Testis (tissue), 3 donors: ENCODE results near the gene DNAH6. TPM values are rescaled to one million over a fixed set of nuclear protein-coding genes. Genes with fewer than 3 reads are reported as not detected.
A peak's percentile ranks its signal among the peaks of the same experiment; 100 is the strongest.

Experiments
- DNase-seq: peaks from one replicate; pipeline ENCODE4 v3.0.0-alpha.2; 2019
- H3K27ac ChIP-seq, 2 donors: fragments of 200-600 bp; sonication (generic); one replicate each; pipeline ENCODE4 v1.5.1; 2019
- H3K27me3 ChIP-seq: fragments of 200-600 bp; sonication (generic); one replicate; pipeline ENCODE4 v1.5.1; 2019
- H3K36me3 ChIP-seq: fragments of 200-600 bp; sonication (generic); one replicate; pipeline ENCODE4 v1.5.1; 2017; ENCODE audit warnings: low read depth; ENCODE audit errors: missing control alignments
- H3K4me1 ChIP-seq: fragments of 200-600 bp; sonication (generic); one replicate; pipeline ENCODE4 v1.5.1; 2019
- H3K4me3 ChIP-seq, 2 donors: fragments of 200-600 bp; sonication (generic); one replicate each; pipeline ENCODE4 v1.5.1; 2017 to 2019
- H3K9me3 ChIP-seq: fragments of 200-600 bp; sonication (generic); one replicate; pipeline ENCODE4 v1.5.1; 2017
- POLR2A ChIP-seq: fragments of 450-650 bp; IDR thresholded peaks from one replicate; pipeline ENCODE4 v1.6.1; 2017; ENCODE audit warnings: antibody characterized with exemption, mild to moderate bottlenecking, moderate library complexity
- WGBS, 2 donors: methylation state at CpG; one replicate each; pipeline ENCODE4 v1.1.5; 2018; 5-methylcytosine and 5-hydroxymethylcytosine counted together
- intact Hi-C: fragments of 100-400 bp; cut with DNase I; formaldehyde crosslinking; loops from one replicate; pipeline ENCODE4 v1.15.1; 2023; ENCODE audit warnings: low total_unique reads
- polyA plus RNA-seq: library from polyadenylated mRNA; stranded (reverse); fragments of 350-450 nt; fragmentation: Illumina TruSeq; extraction: RNeasy Lipid Tissue Mini Kit (QIAGEN cat#74804); gene quantifications from one replicate; pipeline ENCODE4 v1.2.3, GENCODE V29; 2014; ENCODE audit warnings: low read depth, low replicate concordance; ENCODE audit not compliant: insufficient read depth
- total RNA-seq, 2 donors: library from RNA; depleted of rRNA; stranded (reverse); fragments of >200 nt; gene quantifications; one replicate each; pipeline ENCODE4 v1.2.3, GENCODE V29; 2016
- TF ChIP-seq, protein P1 (sequence below), 3 experiments: fragments of 450-650 bp in 2 of 3; fragments of 200-600 bp in 1 of 3; sonication (generic) in 1 of 3; IDR thresholded peaks; one replicate each; pipeline ENCODE4 v1.5.1; 2016 to 2019; ENCODE audit warnings: antibody characterized with exemption in 3 of 3, mild to moderate bottlenecking in 2 of 3, moderate library complexity in 1 of 3

The DNAH6 gene
- total and polyA plus RNA-seq, 3 donors from 2014 or later, result 7.1 to 18.4 (median 11.8) TPM

DNA sequence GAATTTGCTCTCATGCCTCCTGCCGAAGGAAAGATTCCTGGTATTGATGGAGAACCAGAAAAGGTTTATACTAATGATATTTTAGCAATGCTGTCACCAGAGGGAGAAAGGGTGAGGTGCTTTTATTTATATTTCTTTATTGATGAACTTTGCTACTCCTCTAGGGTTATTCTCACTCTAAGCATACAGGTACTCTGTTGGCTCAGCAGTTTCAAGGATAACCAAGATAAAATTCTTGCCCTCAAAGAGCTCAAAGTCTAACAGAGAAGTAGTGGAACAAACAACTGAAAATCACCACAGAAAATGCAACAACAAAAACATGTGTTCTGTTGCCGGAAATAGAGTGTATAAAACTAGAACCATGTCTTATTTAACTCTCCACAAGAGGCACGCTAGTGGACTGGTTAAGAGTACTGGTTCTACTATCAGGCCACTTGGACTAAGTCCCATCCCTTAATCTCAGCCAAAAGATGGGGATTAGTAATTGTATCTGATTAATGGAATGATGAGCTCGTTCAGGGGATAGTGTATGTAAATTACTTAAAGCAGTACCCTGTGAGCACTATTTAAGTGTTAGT lies 103.6 kb downstream of the DNAH6 start:
- intact Hi-C loops, result no loop called here
- WGBS, 2 donors, result 81 to 83% methylated on average over 4 of the region's 4 CpGs

DNA sequence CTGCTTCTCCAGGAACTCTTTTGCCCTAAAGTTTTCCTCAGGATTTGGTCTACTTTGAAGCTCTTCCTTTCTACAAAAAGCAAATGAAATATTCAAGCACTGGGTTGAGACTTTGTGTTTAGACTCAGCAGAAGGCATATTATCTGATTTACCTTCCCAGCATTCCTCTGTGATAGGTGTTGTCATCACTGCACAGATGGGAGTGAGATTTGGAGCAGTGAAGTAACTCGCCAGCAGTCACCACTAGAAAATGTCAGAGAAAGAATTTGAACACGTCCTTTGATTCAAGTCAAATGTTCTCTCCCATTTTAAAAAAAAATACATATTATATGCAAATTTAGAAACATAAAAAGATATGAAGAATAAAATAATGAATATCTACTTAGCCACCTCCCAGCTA lies 112.2 kb downstream of the DNAH6 start:
- no peaks in the 10 kb centered on the region for H3K36me3 ChIP-seq
- DNase-seq, result no peak
- intact Hi-C loops, result no loop called here
- WGBS, 2 donors, result 80 to 86% methylated on average over 2 of the region's 2 CpGs
- H3K4me3 ChIP-seq, result no peak overlapping the region
- no peak for TF ChIP-seq POLR2A
- TF ChIP-seq, protein P1, sequence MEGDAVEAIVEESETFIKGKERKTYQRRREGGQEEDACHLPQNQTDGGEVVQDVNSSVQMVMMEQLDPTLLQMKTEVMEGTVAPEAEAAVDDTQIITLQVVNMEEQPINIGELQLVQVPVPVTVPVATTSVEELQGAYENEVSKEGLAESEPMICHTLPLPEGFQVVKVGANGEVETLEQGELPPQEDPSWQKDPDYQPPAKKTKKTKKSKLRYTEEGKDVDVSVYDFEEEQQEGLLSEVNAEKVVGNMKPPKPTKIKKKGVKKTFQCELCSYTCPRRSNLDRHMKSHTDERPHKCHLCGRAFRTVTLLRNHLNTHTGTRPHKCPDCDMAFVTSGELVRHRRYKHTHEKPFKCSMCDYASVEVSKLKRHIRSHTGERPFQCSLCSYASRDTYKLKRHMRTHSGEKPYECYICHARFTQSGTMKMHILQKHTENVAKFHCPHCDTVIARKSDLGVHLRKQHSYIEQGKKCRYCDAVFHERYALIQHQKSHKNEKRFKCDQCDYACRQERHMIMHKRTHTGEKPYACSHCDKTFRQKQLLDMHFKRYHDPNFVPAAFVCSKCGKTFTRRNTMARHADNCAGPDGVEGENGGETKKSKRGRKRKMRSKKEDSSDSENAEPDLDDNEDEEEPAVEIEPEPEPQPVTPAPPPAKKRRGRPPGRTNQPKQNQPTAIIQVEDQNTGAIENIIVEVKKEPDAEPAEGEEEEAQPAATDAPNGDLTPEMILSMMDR (IDR thresholded peaks at IDR 0.05), result no peak
- no peaks in the 10 kb centered on the region for H3K9me3 ChIP-seq
- H3K27ac ChIP-seq, result no peak overlapping the region
- H3K27me3 ChIP-seq, result no peaks in the 10 kb centered on the region
- H3K4me1 ChIP-seq, result no peaks in the 10 kb centered on the region

More for the DNA sequence above, 103.6 kb downstream of the DNAH6 start:
- DNase-seq, result no peak
- H3K27ac ChIP-seq, result no peak overlapping the region
- H3K9me3 ChIP-seq, result no peaks in the 10 kb centered on the region
- H3K4me3 ChIP-seq, result no peak overlapping the region
- H3K27me3 ChIP-seq, result no peaks in the 10 kb centered on the region
- no peak for TF ChIP-seq POLR2A
- TF ChIP-seq, protein P1 (IDR thresholded peaks at IDR 0.05), result no peak
- no peaks in the 10 kb centered on the region for H3K4me1 ChIP-seq
- H3K36me3 ChIP-seq, result no peaks in the 10 kb centered on the region

DNA sequence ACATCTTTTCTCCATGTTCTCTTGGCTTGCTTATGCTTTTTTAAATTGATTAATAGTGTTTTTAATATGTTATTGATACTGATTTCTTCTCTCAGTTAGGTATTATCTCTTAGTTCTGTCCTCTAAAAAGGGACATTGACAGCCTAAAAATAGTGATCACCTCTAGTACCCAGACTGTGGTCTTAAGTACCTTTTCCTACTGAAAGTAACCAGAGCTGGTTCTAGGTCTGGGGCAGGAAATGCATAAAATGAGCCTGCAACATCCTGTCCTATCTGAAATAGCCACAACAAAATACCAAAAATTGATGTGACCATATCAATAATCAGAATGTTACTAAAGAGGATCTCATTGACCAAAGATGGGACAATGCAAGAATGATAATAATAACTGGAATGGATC lies 113.3 kb downstream of the DNAH6 start:
- H3K27me3 ChIP-seq, result no peaks in the 10 kb centered on the region
- DNase-seq, result no peak
- H3K4me3 ChIP-seq, result no peak overlapping the region
- H3K27ac ChIP-seq, result no peak overlapping the region
- intact Hi-C loops, result no loop called here
- H3K4me1 ChIP-seq, result no peaks in the 10 kb centered on the region
- no peaks in the 10 kb centered on the region for H3K36me3 ChIP-seq
- TF ChIP-seq, protein P1 (IDR thresholded peaks at IDR 0.05), result no peak
- no peak for TF ChIP-seq POLR2A
- H3K9me3 ChIP-seq, result no peaks in the 10 kb centered on the region

DNA sequence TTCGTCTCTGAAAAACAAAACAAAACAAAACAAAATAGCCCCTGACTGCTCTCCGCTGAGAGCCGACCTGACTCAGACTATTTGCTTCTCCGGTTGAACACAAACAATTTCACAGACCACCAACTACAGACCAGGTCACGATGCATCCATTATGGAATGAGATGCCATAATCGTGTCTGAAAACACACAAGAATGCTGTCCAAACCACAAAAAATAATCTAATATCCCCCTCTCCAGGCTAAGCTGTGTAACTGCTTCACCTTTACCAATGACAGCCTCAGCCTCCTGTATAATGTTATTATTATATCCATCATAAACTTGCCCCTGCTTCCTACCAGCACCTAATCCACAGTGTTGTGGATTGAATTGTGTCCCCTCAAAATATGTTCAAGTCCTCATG lies 114.7 kb downstream of the DNAH6 start:
- TF ChIP-seq POLR2A, result no peak
- TF ChIP-seq, protein P1 (IDR thresholded peaks at IDR 0.05), result peak in 2 of 3 experiments; percentile 32 to 33
- H3K27ac ChIP-seq, result no peak overlapping the region
- 44 to 51% methylated on average over 6 of the region's 6 CpGs for WGBS, 2 donors
- H3K4me1 ChIP-seq, result no peaks in the 10 kb centered on the region
- no peak for DNase-seq
- H3K36me3 ChIP-seq, result no peaks in the 10 kb centered on the region
- no peaks in the 10 kb centered on the region for H3K27me3 ChIP-seq
- no peaks in the 10 kb centered on the region for H3K9me3 ChIP-seq
- H3K4me3 ChIP-seq, result no peak overlapping the region
- intact Hi-C loops, result no loop called here

GRCh38 chr2:84631985-84632384 lies 115.7 kb downstream of the DNAH6 start:
- intact Hi-C loops, result no loop called here
- WGBS, 2 donors, result 89% methylated on average over 5 of the region's 5 CpGs
- TF ChIP-seq POLR2A, result no peak
- TF ChIP-seq, protein P1 (IDR thresholded peaks at IDR 0.05), result no peak
- H3K27me3 ChIP-seq, result no peaks in the 10 kb centered on the region
- no peaks in the 10 kb centered on the region for H3K4me1 ChIP-seq
- no peak overlapping the region for H3K27ac ChIP-seq
- no peaks in the 10 kb centered on the region for H3K9me3 ChIP-seq
- no peak for DNase-seq
- no peak overlapping the region for H3K4me3 ChIP-seq
- H3K36me3 ChIP-seq, result no peaks in the 10 kb centered on the region
